ENCODE measurements around the gene BNC1. TPM values are rescaled to one million over a fixed set of nuclear protein-coding genes. Genes with fewer than 3 reads are reported as not detected.
"Not testable (repeated sequence)": the region's sequence is repeated elsewhere in the genome, so short reads cannot be mapped to it uniquely, and the experiment has no call there.

Gene BNC1
- polyA plus RNA-seq, 4 donors, result 0.08 to 0.25 (median 0.16) TPM

DNA sequence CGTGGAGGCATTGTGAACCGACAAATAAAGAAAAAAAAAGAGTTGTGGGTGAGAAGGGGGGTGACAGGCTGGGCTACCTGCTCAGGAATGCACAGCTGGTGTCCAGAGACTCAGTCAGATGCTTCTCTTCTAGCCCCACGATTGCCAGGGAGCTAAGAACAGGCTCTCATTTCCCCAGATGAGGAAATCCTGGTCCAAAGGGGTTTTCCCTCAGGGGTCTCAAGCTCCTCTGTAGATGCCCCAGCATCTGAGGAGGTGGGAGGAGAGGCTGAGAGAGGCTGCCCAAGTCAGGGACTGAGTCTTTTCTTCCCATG is 35.5 kb downstream of the BNC1 start:
- no peak for DNase-seq (ENCODE audit: low read depth in 4 of 4, low spot score in 2 of 4)

DNA sequence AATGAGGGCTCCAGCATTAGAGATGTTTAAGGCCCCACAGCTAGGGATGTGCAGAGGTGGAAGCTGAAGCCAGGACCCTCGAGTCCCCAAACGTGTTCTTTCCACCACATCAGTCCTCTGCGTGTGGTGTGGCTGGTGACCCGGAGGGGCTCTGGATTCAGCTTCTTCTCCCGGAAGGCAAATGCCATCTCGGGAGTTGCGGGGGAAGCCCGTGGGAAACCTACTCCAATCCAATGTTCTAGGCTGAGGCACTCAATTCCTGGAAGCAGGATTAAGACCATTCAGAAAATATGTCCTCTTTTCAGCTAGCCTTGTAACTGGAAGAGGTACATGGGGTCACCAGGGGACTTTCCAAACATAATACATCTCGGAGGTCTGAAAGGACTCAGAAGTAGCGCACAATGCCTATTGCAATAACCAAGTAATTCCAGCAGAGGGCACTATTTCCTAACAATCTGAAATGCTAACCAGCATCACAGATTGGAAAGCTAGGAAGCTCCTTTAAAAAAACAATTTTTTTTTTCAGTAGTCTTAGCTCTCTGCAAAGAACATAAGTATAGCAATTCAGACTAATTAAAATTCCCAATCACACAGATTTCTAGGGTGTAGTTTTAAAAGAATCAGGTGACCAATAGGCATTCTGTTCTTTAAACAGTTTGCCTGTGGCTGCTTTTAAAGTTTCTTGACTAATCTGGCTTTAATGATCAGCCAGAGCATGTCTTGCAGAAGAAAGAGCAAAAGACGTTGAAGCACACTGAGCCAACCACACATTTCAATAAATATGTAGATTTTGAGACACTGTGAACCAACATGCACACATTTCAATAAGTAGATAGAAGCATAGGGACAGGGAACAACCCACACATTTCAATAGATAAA is 36.1 kb downstream of the BNC1 start:
- DNase-seq (ENCODE audit: low read depth in 4 of 4, low spot score in 2 of 4), result peak; percentile 44 to 69 (median 52)

DNA sequence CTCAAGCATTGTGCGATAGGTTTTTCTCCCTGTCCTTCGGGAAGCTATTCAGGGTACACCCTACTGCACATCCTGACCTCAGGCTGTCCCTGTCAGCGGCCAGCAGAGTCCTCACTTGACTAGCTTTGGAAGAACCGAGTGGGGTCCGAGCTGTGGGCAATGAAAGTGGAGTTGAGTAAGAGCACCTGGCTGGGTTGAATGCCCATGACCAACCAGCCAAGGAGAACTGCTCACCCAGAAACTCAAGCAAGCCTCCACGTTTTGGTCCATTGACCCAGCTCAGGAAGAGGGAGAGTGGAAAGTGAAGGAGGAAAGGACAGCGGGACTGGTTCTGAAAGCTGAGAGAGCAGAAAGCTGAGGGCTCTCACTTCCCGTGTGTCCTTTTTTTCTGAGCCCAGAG is 40.8 kb downstream of the BNC1 start:
- DNase-seq (ENCODE audit: low read depth in 4 of 4, low spot score in 2 of 4), result no peak

DNA sequence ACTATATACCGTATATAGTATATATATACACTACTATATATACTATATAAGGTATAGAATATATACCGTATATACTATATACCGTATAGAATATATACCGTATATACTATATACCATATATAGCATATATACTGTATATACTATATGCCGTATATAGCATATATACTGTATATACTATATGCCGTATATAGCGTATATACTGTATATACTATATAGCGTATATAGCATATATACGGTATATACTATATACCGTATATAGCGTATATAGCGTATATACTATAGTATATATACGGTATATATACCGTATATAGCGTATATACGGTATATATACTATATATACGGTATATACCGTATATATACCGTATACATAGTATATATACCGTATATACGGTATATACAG is 54.2 kb downstream of the BNC1 start:
- DNase-seq (ENCODE audit: low read depth in 4 of 4, low spot score in 2 of 4), result no peak

DNA sequence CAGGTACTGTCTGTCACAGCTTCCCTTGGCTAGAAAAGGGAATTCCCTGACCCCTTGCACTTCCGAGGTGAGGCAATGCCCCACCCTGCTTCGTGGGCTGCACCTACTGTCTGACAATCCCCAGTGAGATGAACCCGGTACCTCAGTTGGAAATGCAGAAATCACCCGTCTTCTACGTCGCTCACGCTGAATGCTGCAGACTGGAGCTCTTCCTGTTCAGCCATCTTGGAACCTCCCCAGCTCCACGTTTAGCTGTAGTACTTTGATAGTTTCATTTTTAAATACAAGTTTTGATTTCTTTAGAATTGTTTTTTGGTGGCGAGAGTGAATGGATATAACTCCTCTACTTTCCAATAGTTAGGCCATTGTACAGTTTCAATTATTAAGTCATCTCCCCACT is 59.0 kb downstream of the BNC1 start:
- DNase-seq (ENCODE audit: low read depth in 4 of 4, low spot score in 2 of 4), result no peak

DNA sequence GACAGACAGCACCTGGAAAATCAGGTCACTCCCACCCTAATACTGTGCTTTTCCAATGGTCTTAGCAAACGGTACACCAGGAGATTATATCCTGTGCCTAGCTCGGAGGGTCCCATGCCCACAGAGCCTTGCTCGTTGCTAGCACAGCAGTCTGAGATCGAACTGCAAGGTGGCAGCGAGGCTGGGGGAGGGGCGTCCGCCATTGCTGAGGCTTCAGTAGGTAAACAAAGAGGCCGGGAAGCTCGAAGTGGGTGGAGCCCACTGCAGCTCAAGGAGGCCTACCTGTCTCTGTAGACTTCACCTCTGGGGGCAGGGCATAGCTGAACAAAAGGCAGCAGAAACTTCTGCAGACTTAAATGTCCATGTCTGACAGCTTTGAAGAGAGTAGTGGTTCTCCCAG is 62.7 kb downstream of the BNC1 start:
- DNase-seq (ENCODE audit: low read depth in 4 of 4, low spot score in 2 of 4), result not testable (repeated sequence)

DNA sequence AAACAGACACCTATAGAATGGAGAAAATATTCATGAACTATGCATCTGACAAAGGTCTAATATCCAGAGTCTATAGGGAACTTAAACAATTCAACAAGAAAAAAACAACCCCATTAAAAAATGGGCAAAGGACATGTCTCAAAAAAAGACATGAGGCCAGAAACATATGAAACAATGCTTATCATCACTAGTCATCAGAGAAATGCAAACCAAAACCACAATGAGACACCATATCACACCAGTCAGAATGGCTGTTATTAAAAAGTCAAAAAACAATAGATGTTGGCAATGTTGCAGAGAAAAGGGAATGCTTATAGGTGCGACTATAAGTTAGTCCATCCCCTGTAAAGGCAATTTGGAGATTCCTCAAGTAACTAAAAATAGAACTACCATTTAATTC is 65.4 kb downstream of the BNC1 start:
- no peak for DNase-seq (ENCODE audit: low read depth in 4 of 4, low spot score in 2 of 4)

DNA sequence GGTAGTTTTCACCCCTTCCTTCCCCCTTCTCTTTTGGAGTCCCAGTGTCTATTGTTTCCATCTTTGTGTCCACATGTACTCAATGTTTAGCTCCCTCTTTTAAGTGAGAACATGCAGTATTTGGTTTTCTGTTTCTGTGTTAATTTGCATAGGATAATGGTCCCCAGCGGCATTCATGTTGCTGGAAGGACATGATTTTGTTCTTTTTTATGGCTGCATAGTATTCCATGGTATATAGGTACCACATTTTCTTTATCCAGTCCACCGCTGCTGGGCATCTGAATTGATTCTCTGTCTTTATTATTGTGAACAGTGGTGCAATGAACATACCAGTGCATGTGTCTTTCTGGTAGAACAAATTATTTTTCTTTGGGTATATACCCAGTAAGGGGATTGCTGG is 69.2 kb downstream of the BNC1 start:
- DNase-seq (ENCODE audit: low read depth in 4 of 4, low spot score in 2 of 4), result no peak

DNA sequence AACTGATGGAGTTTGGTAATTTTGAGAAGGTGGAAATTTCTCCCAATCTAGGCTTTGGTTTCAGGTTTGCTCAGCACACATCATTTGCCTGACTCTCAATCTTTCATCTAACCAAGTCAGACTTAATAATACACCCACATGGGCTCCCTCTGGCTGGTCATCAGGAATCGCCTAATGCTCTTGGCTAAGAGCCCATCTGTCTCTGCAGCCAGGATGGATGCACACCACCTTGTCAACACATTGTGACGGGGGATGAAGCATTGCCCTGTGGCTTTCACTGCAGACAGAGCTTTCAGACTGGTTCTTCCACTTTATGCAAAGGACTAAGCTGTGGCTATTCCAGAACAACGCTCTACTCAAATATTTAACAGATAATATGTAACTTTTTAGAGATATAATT is 73.8 kb downstream of the BNC1 start:
- DNase-seq (ENCODE audit: low read depth in 4 of 4, low spot score in 2 of 4), result no peak

DNA sequence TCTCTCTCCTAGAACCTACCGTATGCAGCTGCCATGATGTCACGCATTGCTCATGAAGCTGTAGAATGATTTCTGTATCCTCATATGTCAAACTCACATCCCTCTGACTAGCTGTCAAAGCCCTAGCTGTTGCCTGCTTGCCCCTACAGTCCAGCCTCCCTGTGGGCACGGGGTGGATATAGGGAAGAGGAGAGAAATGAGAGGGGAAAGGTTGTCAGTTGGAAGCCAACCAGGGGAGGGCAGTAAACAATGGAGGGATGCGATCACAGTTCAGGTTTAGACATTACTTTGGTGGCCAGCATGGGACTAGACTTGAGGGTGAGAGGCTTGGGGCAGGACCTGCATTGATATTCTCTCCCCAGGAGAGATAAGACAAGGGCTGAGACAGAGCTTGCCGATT is 75.1 kb downstream of the BNC1 start:
- DNase-seq (ENCODE audit: low read depth in 4 of 4, low spot score in 2 of 4), result no peak

DNA sequence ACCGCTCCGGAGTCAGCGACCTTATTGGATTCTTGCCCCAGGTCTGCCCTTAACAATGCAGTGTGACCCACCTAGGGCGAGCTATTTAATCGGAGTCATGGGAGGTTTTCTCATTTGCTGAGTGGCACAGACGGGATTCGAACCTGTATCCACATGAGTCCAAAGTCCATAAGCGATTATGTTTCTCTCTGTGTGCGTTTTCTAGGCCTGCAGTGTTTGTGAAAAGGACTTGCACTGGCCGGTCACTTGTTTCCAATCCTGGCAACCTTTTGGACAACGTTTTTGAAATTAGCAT is 76.2 kb downstream of the BNC1 start:
- peak in 1 of 4 donors; percentile 59 for DNase-seq (ENCODE audit: low read depth in 4 of 4, low spot score in 2 of 4)

DNA sequence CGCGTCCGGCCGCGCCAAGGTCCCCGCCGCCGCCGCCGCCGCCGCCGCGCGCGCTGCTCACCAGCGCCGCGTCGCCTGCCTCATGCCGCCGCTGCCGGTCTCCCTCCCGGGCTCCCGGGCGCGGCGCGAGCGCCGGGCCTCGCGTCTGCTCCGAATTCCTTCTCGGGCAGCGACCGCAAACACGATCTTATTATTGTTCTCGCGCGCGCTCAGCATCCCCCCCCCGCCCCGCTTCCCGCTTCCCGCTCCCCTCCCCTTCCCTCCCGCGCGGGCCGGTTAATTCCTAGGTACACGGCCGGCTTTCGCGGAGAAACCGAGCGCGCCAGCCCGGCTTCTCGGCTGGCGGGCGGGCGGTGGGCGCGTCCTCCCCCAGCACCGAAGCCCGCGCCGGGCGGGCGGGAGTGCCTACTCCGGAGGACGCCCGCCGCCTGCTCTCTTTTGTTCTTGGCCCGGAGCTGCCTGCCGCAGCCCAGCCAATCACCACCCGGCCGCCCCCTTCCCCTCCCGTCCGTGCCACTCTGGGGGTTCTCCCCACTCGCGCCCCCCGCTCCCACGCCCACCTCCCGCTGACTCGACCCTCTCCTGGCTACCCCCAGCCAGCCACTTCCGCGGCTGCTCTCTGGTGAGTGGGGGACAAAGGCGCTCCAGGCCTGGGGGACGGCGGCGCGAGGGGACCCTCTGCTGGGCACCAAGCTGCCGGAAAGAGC is 76.7 kb downstream of the BNC1 start, which contains the start of gene HDGFL3:
TSS of gene HDGFL3 (minus strand) at position 164 of the 707 bp plus-strand sequence. CDS start 409 bp downstream, outside the sequence.
- DNase-seq (ENCODE audit: low read depth in 4 of 4, low spot score in 2 of 4), result peak in 3 of 4 donors; percentile 29 to 56 (median 53)

DNA sequence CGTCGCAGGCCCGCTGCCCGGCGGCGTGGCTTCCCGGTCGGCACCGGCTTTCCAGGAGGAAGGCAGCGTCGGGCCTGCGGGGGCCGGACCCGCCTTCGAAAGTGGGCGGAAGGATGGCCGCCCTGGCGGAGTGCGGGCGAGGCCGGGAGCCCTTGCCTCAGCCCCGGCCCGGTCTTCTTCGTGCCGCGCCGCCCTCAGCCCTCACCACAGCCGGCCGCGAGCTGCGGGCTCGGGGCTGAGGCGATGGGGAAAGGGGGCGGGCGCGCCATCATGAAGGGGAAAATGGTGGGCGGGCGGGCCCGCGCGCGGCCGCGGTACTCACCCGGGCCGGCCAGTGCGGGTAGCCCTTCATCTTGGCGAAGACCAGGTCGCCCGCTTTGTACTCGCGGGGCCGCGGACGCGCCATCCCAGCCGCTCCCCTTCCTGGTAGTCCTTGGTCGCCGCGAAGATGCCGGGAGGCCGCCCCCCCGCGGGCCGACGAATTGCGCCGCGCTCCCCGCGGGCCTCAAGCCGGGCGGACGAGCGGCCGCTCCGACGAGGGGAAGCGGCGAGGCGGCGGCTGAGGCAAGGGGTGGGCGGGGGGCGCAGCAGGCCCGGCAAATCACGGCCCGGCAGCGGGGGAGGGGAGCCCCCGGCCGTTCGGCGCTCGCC is 77.3 kb downstream of the BNC1 start:
- DNase-seq (ENCODE audit: low read depth in 4 of 4, low spot score in 2 of 4), result peak in 2 of 4 donors; percentile 25 to 44

DNA sequence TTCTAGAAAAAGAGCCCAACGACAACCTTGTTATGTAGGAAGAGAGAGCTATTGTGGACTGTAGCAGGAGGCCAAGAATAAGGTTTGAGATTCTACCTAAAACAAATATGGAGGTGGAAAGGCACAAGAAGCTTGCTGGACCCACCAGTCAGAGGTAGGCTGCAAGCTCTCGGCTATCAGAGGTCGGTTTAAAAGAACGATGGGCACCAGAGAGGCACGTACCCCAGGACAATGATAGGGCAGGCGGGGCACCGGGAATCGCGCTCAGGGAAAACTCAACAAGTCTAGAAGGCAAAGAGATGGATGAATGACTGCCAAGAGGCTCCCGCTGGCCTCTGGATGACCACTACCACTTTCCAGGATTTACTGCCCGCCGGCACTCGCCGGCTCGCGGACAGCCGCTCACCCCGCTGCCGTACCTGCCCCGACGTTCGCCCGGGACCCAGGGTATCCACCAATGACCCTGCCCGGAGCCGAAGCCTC is 77.9 kb downstream of the BNC1 start:
- peak in 1 of 4 donors; percentile 44 for DNase-seq (ENCODE audit: low read depth in 4 of 4, low spot score in 2 of 4)

Other genes starting within 250 kb of the BNC1 start
- gene BTBD1, start 217.4 kb downstream of the BNC1 start, polyA plus RNA-seq (ENCODE audit: insufficient read length in 4 of 4), result 10 to 100 TPM; 62.3 to 74.5 (median 67.2) TPM
- gene TM6SF1, start 177.0 kb downstream of the BNC1 start, polyA plus RNA-seq (ENCODE audit: insufficient read length in 4 of 4), result 1 to 10 TPM; 1.5 to 2.7 (median 2.2) TPM
- gene HDGFL3, start 76.8 kb downstream of the BNC1 start, polyA plus RNA-seq (ENCODE audit: insufficient read length in 4 of 4), result 100 to 1,000 TPM in 1 of 4 donors, 10 to 100 TPM in 3; 87.7 to 105 (median 95.5) TPM
- 10 to 100 TPM in 2 of 4 donors, 1 to 10 TPM in 2; 8.6 to 10.7 (median 10.1) TPM for gene SH3GL3, start 162.7 kb upstream of the BNC1 start, polyA plus RNA-seq (ENCODE audit: insufficient read length in 4 of 4)